ENCODE measurements around the gene RNF207. TPM values are rescaled to one million over a fixed set of nuclear protein-coding genes. Genes with fewer than 3 reads are reported as not detected.

The RNF207 gene
- total and polyA plus RNA-seq, 2 experiments from 2014 or later, result 29.3 to 30.9 TPM

DNA sequence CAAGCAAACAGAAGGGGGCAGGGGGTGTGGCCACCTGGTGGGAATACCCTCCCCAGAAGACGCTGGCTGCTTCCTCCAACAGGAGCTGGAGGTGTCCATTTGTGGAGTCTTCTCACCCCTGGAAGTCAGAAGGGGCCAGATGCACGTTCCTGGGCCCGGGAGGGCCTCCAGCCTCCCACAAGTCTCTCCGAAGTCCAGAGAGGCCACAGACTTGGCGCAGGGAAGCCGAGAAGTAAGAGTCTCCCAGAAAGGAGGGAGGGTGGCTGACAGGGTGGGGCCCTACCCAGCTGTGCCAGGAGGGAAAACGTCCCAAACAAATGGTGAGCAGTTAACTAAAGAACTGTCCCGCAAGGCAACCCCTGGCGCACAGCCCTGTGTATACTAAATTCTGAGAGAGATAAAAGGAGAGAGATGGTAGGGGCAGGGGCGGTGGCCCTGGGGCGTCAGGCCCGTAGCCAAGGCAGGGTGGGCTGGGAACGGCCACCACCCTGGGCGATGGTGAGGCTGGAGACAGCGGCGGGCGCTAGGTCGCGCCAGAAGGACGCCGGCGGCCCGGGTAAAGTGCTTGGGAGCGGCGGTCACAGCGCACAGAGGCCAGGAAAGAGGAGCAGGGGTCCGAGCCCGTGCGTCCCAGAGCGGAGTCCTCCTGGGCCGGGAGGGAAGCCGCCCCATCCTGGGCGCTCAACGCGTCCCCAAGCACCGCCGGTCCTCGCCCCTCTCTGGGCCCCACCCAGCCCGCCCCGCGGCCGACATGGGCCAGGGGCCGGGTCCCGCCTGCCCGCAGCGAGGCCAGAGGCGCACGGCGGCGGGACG, 27.0 kb upstream of the RNF207 start:
- 14% methylated on average over 32 of the region's 51 CpGs for WGBS (ENCODE audit: low lambda C conversion rate, missing lambda C conversion rate)
- no peaks in the 10 kb centered on the region for H3K36me3 ChIP-seq (replicated peaks; ENCODE audit: insufficient read depth, low read depth)
- H3K4me2 ChIP-seq, result peak overlapping the region; percentile 71
- no peaks in the 10 kb centered on the region for H3K9me3 ChIP-seq (ENCODE audit: low read depth)
- TF ChIP-seq EZH2 (IDR thresholded peaks at IDR 0.05; ENCODE audit: borderline replicate concordance) (peak; percentile 71), EZH2phosphoT487 (IDR thresholded peaks at IDR 0.05; ENCODE audit: low read depth, severe bottlenecking, unreplicated experiment) (peak; percentile 48), CTCF (IDR thresholded peaks at IDR 0.05; ENCODE audit: poor library complexity) (no peak)
- no peaks in the 10 kb centered on the region for H3K9me2 ChIP-seq (replicated peaks; ENCODE audit: insufficient read depth)
- H4K20me1 ChIP-seq (ENCODE audit: insufficient read depth, poor library complexity, severe bottlenecking), result peaks cover 4% of the 10 kb centered on the region
- H3K79me2 ChIP-seq, result no peaks in the 10 kb centered on the region
- peaks cover 56% of the 10 kb centered on the region for H3K27me3 ChIP-seq
- H3K4me1 ChIP-seq (ENCODE audit: insufficient read depth), result peaks cover 12% of the 10 kb centered on the region
- no peak for DNase-seq (ENCODE audit: low spot score)
- H3K27ac ChIP-seq, result no peak overlapping the region
- H2AFZ ChIP-seq, result no peak overlapping the region
- no peak overlapping the region for H3K4me3 ChIP-seq

GRCh38 chr1:6179564-6180175, 26.2 kb upstream of the RNF207 start:
- H3K4me1 ChIP-seq (ENCODE audit: insufficient read depth), result peaks cover 12% of the 10 kb centered on the region
- H3K9me3 ChIP-seq (ENCODE audit: low read depth), result no peaks in the 10 kb centered on the region
- DNase-seq (ENCODE audit: low spot score), result no peak
- WGBS (ENCODE audit: low lambda C conversion rate, missing lambda C conversion rate), result 3% methylated on average over 13 of the region's 92 CpGs
- no peak for TF ChIP-seq EZH2phosphoT487 (IDR thresholded peaks at IDR 0.05; ENCODE audit: low read depth, severe bottlenecking, unreplicated experiment)
- H3K79me2 ChIP-seq, result no peaks in the 10 kb centered on the region
- peak overlapping the region; percentile 74 for H3K4me2 ChIP-seq
- peaks cover 9% of the 10 kb centered on the region for H4K20me1 ChIP-seq (ENCODE audit: insufficient read depth, poor library complexity, severe bottlenecking)
- H3K36me3 ChIP-seq (replicated peaks; ENCODE audit: insufficient read depth, low read depth), result no peaks in the 10 kb centered on the region
- no peak overlapping the region for H2AFZ ChIP-seq
- H3K27ac ChIP-seq, result no peak overlapping the region
- H3K27me3 ChIP-seq, result peaks cover 56% of the 10 kb centered on the region
- H3K4me3 ChIP-seq, result no peak overlapping the region
- no peaks in the 10 kb centered on the region for H3K9me2 ChIP-seq (replicated peaks; ENCODE audit: insufficient read depth)

DNA sequence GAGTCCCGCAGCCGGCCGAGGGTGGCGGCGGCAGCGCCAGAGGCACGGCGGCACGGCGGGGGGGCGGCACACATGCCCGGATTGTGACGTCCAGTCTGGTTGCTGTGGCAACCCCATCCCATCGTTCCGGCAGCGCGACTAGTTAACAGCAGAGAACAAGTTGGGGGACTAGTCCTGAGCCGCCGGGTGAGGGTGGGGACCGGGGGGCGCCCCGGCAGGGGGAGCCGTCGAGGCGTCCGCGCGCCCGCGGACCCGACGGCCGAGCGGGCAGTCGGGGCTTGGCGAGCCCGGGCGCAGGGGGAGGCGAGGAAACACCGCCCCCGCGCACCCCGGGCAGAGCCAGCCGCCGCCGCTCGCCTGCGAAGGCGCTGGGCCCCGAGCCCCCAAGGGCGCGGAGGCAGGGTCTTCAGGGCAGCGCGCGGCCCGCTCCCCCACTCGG, 25.6 kb upstream of the RNF207 start, which contains the start of gene CHD5:
CHD5 (minus strand) TSS at position 54 of the 439 bp plus-strand sequence. CDS start 298 bp downstream, outside the sequence.
- DNase-seq (ENCODE audit: low spot score), result peak; percentile 40
- no peak within 1 kb of the TSS for H3K4me3 ChIP-seq
- H2AFZ ChIP-seq, result no peak within 1 kb of the TSS
- no peaks in the 10 kb centered on the region for H3K79me2 ChIP-seq
- no peak within 1 kb of the TSS for H3K27ac ChIP-seq
- H3K9me3 ChIP-seq (ENCODE audit: low read depth), result no peaks in the 10 kb centered on the region
- WGBS (ENCODE audit: low lambda C conversion rate, missing lambda C conversion rate), result 3% methylated on average over 17 of the region's 57 CpGs
- peaks cover 56% of the 10 kb centered on the region for H3K27me3 ChIP-seq
- peaks cover 12% of the 10 kb centered on the region for H3K4me1 ChIP-seq (ENCODE audit: insufficient read depth)
- peaks cover 9% of the 10 kb centered on the region for H4K20me1 ChIP-seq (ENCODE audit: insufficient read depth, poor library complexity, severe bottlenecking)
- H3K36me3 ChIP-seq (replicated peaks; ENCODE audit: insufficient read depth, low read depth), result no peaks in the 10 kb centered on the region
- H3K4me2 ChIP-seq, result peak within 1 kb of the TSS; percentile 74
- TF ChIP-seq EZH2phosphoT487 (IDR thresholded peaks at IDR 0.05; ENCODE audit: low read depth, severe bottlenecking, unreplicated experiment) (no peak), CTCF (IDR thresholded peaks at IDR 0.05; ENCODE audit: poor library complexity) (no peak), EZH2 (IDR thresholded peaks at IDR 0.05; ENCODE audit: borderline replicate concordance) (no peak)
- no peaks in the 10 kb centered on the region for H3K9me2 ChIP-seq (replicated peaks; ENCODE audit: insufficient read depth)
